ENCODE results near the gene MLLT1. TPM values are rescaled to one million over a fixed set of nuclear protein-coding genes. Genes with fewer than 3 reads are reported as not detected.

The MLLT1 gene
- total RNA-seq, 1 donor from 2014 or later, result 36.0 TPM

GRCh38 chr19:6241680-6242377, 37.9 kb downstream of the MLLT1 start:
- H3K36me3 ChIP-seq, result no peaks in the 10 kb centered on the region
- peak; percentile 46 for DNase-seq
- H3K9me3 ChIP-seq (replicated peaks), result no peaks in the 10 kb centered on the region
- H3K4me3 ChIP-seq, result no peak overlapping the region
- H3K4me1 ChIP-seq, result peaks cover 80% of the 10 kb centered on the region
- intact Hi-C loops (cut with micrococcal nuclease), result no loop called here
- no peaks in the 10 kb centered on the region for H3K27me3 ChIP-seq (ENCODE audit: low read depth)
- TF ChIP-seq CTCF (IDR thresholded peaks at IDR 0.05; ENCODE audit: borderline replicate concordance), result no peak
- peak overlapping the region; percentile 39 for H3K27ac ChIP-seq (replicated peaks)

- H3K4me1 ChIP-seq, result peaks cover 88% of the 10 kb centered on the region
- DNase-seq, result peak; percentile 12
- H3K9me3 ChIP-seq (replicated peaks), result no peaks in the 10 kb centered on the region
- H3K36me3 ChIP-seq, result no peaks in the 10 kb centered on the region
- no peak overlapping the region for H3K4me3 ChIP-seq
- H3K27ac ChIP-seq (replicated peaks), result peak overlapping the region; percentile 39
- H3K27me3 ChIP-seq (ENCODE audit: low read depth), result no peaks in the 10 kb centered on the region
- intact Hi-C loops (cut with micrococcal nuclease), result no loop called here
- no peak for TF ChIP-seq CTCF (IDR thresholded peaks at IDR 0.05; ENCODE audit: borderline replicate concordance)
These were observed 38.7 kb downstream of the MLLT1 start for GRCh38 chr19:6241056-6241455.

DNA sequence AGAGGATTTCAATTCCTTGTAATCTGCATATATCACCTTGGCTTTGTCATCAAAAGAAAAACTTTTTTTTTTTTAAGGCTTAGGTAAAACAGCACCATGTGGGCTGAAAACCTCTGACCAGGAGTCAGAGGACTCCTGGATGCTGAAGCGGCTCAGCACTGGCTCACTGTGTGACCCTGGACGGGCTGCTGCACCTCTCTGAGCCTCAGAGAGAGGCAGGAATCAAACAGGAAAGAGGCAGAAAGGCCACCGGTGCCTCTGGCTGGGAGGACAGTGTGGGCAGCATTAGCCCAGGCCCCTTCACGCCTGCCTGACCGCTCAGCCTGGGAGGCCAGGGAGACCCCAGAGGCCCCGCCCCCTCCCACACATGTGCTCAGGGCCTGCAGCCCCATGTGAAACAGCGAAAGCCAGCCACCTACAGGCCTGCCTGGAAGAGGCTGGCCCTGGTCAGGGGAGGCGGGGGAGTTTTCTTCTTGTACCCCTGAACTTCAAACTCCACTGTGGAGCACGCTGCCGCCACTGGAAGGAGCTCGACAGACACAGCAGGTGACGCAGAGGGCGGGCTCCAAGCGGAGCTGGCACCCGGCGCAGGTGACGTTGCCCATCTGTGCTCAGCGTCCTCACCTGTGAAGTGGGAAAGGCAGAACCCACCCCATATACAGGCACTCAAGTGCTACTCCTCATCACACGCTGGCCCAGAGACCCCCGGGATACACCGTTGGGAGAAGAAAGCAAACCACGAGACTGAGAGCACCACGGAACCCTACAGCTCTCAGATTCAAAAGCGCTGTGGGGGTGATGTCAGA, 39.7 kb downstream of the MLLT1 start:
- Histone ChIP-seq H3K27me3 (ENCODE audit: low read depth) (no peaks in the 10 kb centered on the region), H3K9me3 (replicated peaks) (no peaks in the 10 kb centered on the region), H3K4me3 (no peak overlapping the region), H3K36me3 (no peaks in the 10 kb centered on the region), H3K27ac (replicated peaks) (peak overlapping the region; percentile 39), H3K4me1 (peaks cover 97% of the 10 kb centered on the region)
- DNase-seq, result peak; percentile 11
- intact Hi-C loops (cut with micrococcal nuclease), result no loop called here
- no peak for TF ChIP-seq CTCF (IDR thresholded peaks at IDR 0.05; ENCODE audit: borderline replicate concordance)

- intact Hi-C loops (cut with micrococcal nuclease), result no loop called here
- no peaks in the 10 kb centered on the region for H3K9me3 ChIP-seq (replicated peaks)
- H3K27me3 ChIP-seq (ENCODE audit: low read depth), result no peaks in the 10 kb centered on the region
- DNase-seq, result peak; percentile 16
- H3K4me3 ChIP-seq, result peak overlapping the region; percentile 29
- no peak for TF ChIP-seq CTCF (IDR thresholded peaks at IDR 0.05; ENCODE audit: borderline replicate concordance)
- no peaks in the 10 kb centered on the region for H3K36me3 ChIP-seq
- peaks cover 100% of the 10 kb centered on the region for H3K4me1 ChIP-seq
- H3K27ac ChIP-seq (replicated peaks), result peak overlapping the region; percentile 81
These were observed 40.4 kb downstream of the MLLT1 start for GRCh38 chr19:6239401-6239844.

DNA sequence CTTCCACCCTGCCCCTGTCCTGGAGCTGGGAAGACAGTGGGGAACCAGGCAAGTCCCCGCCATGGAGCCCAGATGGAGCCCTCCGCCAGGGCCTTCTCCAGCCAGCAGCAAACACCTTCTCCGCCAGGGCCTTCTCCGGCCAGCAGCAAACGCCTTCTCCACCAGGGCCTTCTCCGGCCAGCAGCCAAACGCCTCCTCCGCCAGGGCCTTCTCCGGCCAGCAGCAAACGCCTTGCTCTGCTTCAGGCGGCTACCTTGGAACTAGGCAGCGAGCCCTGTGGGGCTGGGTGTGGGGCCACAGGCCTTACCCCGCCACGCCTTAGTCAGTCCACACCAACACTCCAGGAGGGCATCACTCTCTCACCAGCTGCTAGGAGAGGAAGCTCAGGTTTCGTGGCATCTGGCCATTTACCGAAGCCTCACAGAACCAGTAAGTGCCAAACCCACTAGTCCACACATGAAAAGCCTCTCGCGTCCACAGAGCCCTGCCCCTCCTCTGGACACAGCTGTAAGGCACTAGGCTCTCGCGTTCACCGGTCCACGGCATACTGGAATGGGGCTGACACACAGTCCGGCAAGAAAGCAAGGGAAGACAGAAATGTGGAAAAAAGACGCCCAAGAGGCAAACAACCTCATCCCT, 41.0 kb downstream of the MLLT1 start:
- peaks cover 100% of the 10 kb centered on the region for H3K4me1 ChIP-seq
- no peaks in the 10 kb centered on the region for H3K27me3 ChIP-seq (ENCODE audit: low read depth)
- no peaks in the 10 kb centered on the region for H3K36me3 ChIP-seq
- no peaks in the 10 kb centered on the region for H3K9me3 ChIP-seq (replicated peaks)
- intact Hi-C loops (cut with micrococcal nuclease), result no loop called here
- peak overlapping the region; percentile 81 for H3K27ac ChIP-seq (replicated peaks)
- TF ChIP-seq CTCF (IDR thresholded peaks at IDR 0.05; ENCODE audit: borderline replicate concordance), result peak; percentile 5
- H3K4me3 ChIP-seq, result peak overlapping the region; percentile 29
- DNase-seq, result peak; percentile 70
